Measurements from ENCODE around the gene VPS26C.
"Not testable (repeated sequence)": the region's sequence is repeated elsewhere in the genome, so short reads cannot be mapped to it uniquely, and the experiment has no call there.

Gene VPS26C

GRCh38 chr21:37267269-37268185 lies at the start of gene VPS26C:
Gene VPS26C, minus strand, starts transcription at chr21:37267334. Its CDS starts 40 bp downstream, at chr21:37267294.
- peak; percentile 99 for DNase-seq

GRCh38 chr21:37316072-37316471 lies 48.9 kb upstream of the VPS26C start:
- not testable (repeated sequence) for DNase-seq

- no peak for DNase-seq
Measured at GRCh38 chr21:37300114-37300751, 33.1 kb upstream of the VPS26C start.

GRCh38 chr21:37297364-37297763 lies 30.2 kb upstream of the VPS26C start:
- DNase-seq = no peak

- no peak for DNase-seq
Measured at GRCh38 chr21:37294679-37295078, 27.5 kb upstream of the VPS26C start.

GRCh38 chr21:37292941-37293340 lies 25.8 kb upstream of the VPS26C start:
- no peak for DNase-seq

- DNase-seq = no peak
Measured at GRCh38 chr21:37292041-37292440, 24.9 kb upstream of the VPS26C start.

- not testable (repeated sequence) for DNase-seq
Measured at GRCh38 chr21:37283191-37283710, 16.1 kb upstream of the VPS26C start.

- peak; percentile 29 for DNase-seq
Measured at GRCh38 chr21:37282602-37283001, 15.5 kb upstream of the VPS26C start.

- peak; percentile 34 for DNase-seq
Measured at GRCh38 chr21:37281993-37282392, 14.9 kb upstream of the VPS26C start.

- no peak for DNase-seq
Measured at GRCh38 chr21:37281579-37281978, 14.4 kb upstream of the VPS26C start.

GRCh38 chr21:37279271-37279670 lies 12.1 kb upstream of the VPS26C start:
- DNase-seq = not testable (repeated sequence)

GRCh38 chr21:37278199-37278598 lies 11.1 kb upstream of the VPS26C start:
- DNase-seq = no peak

GRCh38 chr21:37276377-37276776 lies 9.2 kb upstream of the VPS26C start:
- DNase-seq = no peak

- no peak for DNase-seq
Measured at GRCh38 chr21:37273911-37274690, 7.0 kb upstream of the VPS26C start.

GRCh38 chr21:37273440-37273839 lies 6.3 kb upstream of the VPS26C start:
- DNase-seq = no peak

GRCh38 chr21:37272897-37273296 lies 5.8 kb upstream of the VPS26C start:
- DNase-seq = no peak

GRCh38 chr21:37270576-37271365 lies 3.6 kb upstream of the VPS26C start:
- DNase-seq = no peak

GRCh38 chr21:37269481-37269880 lies 2.3 kb upstream of the VPS26C start:
- DNase-seq = no peak

GRCh38 chr21:37268186-37268503 lies 1.0 kb upstream of the VPS26C start:
- DNase-seq = no peak

GRCh38 chr21:37266515-37267221 lies 466 bp downstream of the VPS26C start:
- no peak for DNase-seq

- DNase-seq = no peak
Measured at GRCh38 chr21:37264808-37265207, 2.3 kb downstream of the VPS26C start.

Data from CD4-positive, alpha-beta T cell treated with Interleukin-17A for 4 hours (primary cell).